Activated CD4-positive, alpha-beta memory T cell treated with anti-CD3 and anti-CD28 coated beads for 36 hours (primary cell): ENCODE data around the gene TRAPPC6A. TPM values are rescaled to one million over a fixed set of nuclear protein-coding genes. Genes with fewer than 3 reads are reported as not detected.
A peak's percentile ranks its signal among the peaks of the same experiment; 100 is the strongest.

ENCODE experiments used
- CTCF ChIA-PET: fragments of 350-600 bp; sonication (Branson Sonifier 250); formaldehyde crosslinking; loops from one replicate; lab custom pipeline; 2021; ENCODE audit warnings: antibody characterized with exemption, inconsistent platforms; lab: Charles Lee
- POLR2A ChIA-PET: fragments of 350-600 bp; sonication (Branson Sonifier 250); formaldehyde crosslinking; loops from one replicate; lab custom pipeline; 2021; ENCODE audit warnings: antibody characterized with exemption; lab: Charles Lee
- DNase-seq: peaks from one replicate; pipeline ENCODE4 v3.0.0-alpha.2; 2020
- H3K27ac Mint-ChIP-seq: one replicate; pipeline ENCODE4 v1.8.0; 2021; ENCODE audit warnings: mixed read lengths
- H3K27me3 Mint-ChIP-seq: one replicate; pipeline ENCODE4 v1.8.0; 2021; ENCODE audit warnings: mixed read lengths
- H3K36me3 Mint-ChIP-seq: one replicate; pipeline ENCODE4 v1.8.0; 2021; ENCODE audit warnings: mixed read lengths
- H3K4me1 Mint-ChIP-seq: one replicate; pipeline ENCODE4 v1.8.0; 2021; ENCODE audit warnings: low read depth, mixed read lengths
- H3K4me3 Mint-ChIP-seq: one replicate; pipeline ENCODE4 v1.8.0; 2021; ENCODE audit warnings: mild to moderate bottlenecking, mixed read lengths
- H3K9me3 Mint-ChIP-seq: one replicate; pipeline ENCODE4 v1.8.0; 2021; ENCODE audit warnings: mixed read lengths
- intact Hi-C: fragments of 100-400 bp; cut with micrococcal nuclease; formaldehyde crosslinking; loops from one replicate; pipeline ENCODE4 v1.15.1; 2023
- total RNA-seq, 2 experiments: library from RNA; stranded (reverse); gene quantifications; one replicate each; pipeline ENCODE4 v1.2.3, GENCODE V29; 2021

The TRAPPC6A gene
- total RNA-seq, 2 experiments from 2014 or later: 35.1 to 39.9 TPM

GRCh38 chr19:45130888-45131615 is 47.0 kb downstream of the TRAPPC6A start:
- peak; percentile 29 for DNase-seq
- Mint-ChIP-seq H3K27ac (no peak overlapping the region), H3K9me3 (no peaks in the 10 kb centered on the region), H3K36me3 (no peaks in the 10 kb centered on the region), H3K4me1 (peaks cover 6% of the 10 kb centered on the region), H3K27me3 (no peaks in the 10 kb centered on the region), H3K4me3 (no peak overlapping the region)
- ChIA-PET POLR2A (no interaction called here), CTCF (interaction anchor here (1.1 to 1.2 kb wide), 2 partner anchors 13 to 28 kb away, joined by 3 to 4 read pairs; no protein-coding TSS in a partner anchor)
- intact Hi-C loops: no loop called here

DNA sequence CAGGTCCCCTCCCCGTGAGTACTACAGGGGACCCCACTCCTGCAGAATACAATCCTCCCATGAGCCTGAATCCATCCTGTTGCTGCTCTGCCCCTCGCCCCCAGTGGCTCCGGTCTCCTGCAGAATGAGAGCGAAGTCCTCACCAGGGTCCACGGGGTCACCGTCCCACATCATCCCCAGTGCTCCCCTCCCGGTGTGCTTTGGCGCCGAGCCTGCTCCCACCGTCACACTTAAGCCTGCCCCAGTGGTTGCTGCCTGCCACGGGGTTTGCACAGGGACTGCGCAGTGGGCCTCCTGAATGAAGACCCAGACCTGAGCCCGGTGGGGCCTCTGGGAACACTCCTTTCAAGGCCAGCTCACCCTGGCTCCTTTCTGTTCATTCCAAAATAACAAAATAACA is 47.8 kb downstream of the TRAPPC6A start:
- intact Hi-C loops: no loop called here
- Mint-ChIP-seq H3K9me3 (no peaks in the 10 kb centered on the region), H3K27ac (no peak overlapping the region), H3K27me3 (no peaks in the 10 kb centered on the region), H3K4me3 (no peak overlapping the region), H3K4me1 (peaks cover 9% of the 10 kb centered on the region), H3K36me3 (no peaks in the 10 kb centered on the region)
- no peak for DNase-seq
- ChIA-PET POLR2A (no interaction called here), CTCF (no interaction called here)

GRCh38 chr19:45128806-45129205 is 49.2 kb downstream of the TRAPPC6A start:
- CTCF ChIA-PET: interaction anchor here (1.3 kb wide), 1 partner anchor 16 kb away, joined by 3 read pairs; no protein-coding TSS in a partner anchor

DNA sequence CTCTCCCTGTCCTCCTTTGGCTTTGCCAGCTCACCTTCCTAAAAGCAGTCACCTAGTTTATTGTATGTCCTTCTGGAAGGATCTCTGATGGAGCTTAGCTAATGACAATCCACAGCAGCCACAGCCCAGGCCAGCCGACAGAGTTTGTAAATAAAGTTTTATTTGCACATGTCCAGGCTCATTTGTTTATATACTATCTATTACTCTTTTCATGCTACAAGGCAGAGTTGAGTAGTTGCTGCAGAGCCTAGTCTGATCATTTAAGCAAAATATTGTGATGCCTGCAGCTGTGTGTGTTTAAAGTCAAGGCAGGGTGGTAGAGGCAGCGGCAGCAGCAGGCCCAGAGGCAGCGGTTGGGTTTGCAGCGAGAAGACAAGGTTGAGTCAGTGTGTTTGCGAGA is 49.9 kb downstream of the TRAPPC6A start:
- ChIA-PET POLR2A (no interaction called here), CTCF (interaction anchor here (1.3 kb wide), 1 partner anchor 15 kb away, joined by 3 read pairs; no protein-coding TSS in a partner anchor)
- DNase-seq: no peak
- Mint-ChIP-seq H3K27me3 (no peaks in the 10 kb centered on the region), H3K4me1 (peaks cover 9% of the 10 kb centered on the region), H3K4me3 (no peak overlapping the region), H3K9me3 (no peaks in the 10 kb centered on the region), H3K36me3 (no peaks in the 10 kb centered on the region), H3K27ac (no peak overlapping the region)
- intact Hi-C loops: no loop called here

More at GRCh38 chr19:45128806-45129205, 49.2 kb downstream of the TRAPPC6A start:
- Mint-ChIP-seq H3K27me3 (no peaks in the 10 kb centered on the region), H3K9me3 (no peaks in the 10 kb centered on the region), H3K27ac (no peak overlapping the region), H3K4me3 (no peak overlapping the region), H3K36me3 (no peaks in the 10 kb centered on the region), H3K4me1 (peaks cover 9% of the 10 kb centered on the region)
- DNase-seq: no peak
- intact Hi-C loops: no loop called here
- POLR2A ChIA-PET: no interaction called here

DNA sequence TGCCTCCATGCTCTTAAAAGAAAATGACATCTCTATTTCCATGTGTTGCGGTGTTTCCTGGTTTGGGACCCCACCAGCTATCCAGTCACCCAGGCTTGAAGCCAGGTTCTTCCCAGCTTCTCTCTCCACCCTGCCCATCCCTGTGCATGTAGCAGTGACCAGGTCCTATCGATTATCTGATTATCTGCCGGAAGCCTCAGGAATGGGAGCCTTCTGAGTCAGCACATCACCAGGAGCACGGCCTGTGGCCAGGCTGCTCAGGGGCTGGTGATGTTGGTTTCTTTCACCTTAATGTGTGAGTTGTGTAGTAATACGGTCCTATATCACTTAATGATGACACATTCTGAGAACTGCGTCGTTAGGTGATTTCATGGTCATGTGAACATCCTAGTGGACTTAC is 51.4 kb downstream of the TRAPPC6A start:
- Mint-ChIP-seq H3K4me3 (no peak overlapping the region), H3K9me3 (no peaks in the 10 kb centered on the region), H3K27ac (no peak overlapping the region), H3K4me1 (peaks cover 12% of the 10 kb centered on the region), H3K27me3 (no peaks in the 10 kb centered on the region), H3K36me3 (no peaks in the 10 kb centered on the region)
- ChIA-PET CTCF (interaction anchor here (0.6 to 2.9 kb wide), 12 partner anchors 9 to 236 kb away, joined by 3 to 20 read pairs (median 4); partner anchors contain the start of genes CLASRP and PPP1R37), POLR2A (interaction anchor here (1.5 kb wide), 1 partner anchor 35 kb away, joined by 6 read pairs; no protein-coding TSS in a partner anchor)
- DNase-seq: no peak
- intact Hi-C loops: loop anchor here (1.0 kb wide), 1 partner anchor 34 kb away; no protein-coding TSS in a partner anchor

DNA sequence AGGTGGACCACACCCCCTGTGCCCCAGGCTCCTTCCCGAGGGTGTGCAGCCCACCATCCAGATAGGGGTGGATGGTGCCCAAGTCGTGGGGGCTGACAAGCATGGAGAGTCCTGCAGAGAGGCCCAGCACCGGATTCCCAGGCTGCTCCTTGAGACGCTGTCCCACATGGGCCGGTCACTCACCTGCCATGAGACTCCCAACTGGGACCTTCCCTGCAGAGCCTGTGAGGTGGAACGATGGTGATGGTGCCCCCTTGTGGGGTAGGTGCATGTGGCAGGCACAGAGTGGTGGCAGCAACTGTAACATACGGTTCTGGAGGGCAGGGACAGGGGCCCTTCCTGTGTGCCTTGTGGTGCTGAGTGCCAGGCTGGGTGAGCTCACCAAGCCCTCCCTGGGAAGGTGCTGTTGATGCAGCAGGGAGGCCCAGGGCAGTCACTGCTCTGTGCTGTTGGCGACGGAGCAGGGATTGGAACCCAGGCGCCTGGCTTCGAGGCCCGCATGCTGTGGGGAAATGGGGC is 52.0 kb downstream of the TRAPPC6A start:
- peaks cover 17% of the 10 kb centered on the region for H3K4me1 Mint-ChIP-seq
- no peaks in the 10 kb centered on the region for H3K9me3 Mint-ChIP-seq
- POLR2A ChIA-PET: interaction anchor here (1.5 kb wide), 1 partner anchor 34 kb away, joined by 6 read pairs; no protein-coding TSS in a partner anchor
- intact Hi-C loops: loop anchor here (1.0 kb wide), 1 partner anchor 34 kb away; no protein-coding TSS in a partner anchor
- no peaks in the 10 kb centered on the region for H3K36me3 Mint-ChIP-seq
- peak; percentile 82 for DNase-seq
- CTCF ChIA-PET: interaction anchor here (0.6 to 2.9 kb wide), 16 partner anchors 8 to 236 kb away, joined by 3 to 20 read pairs (median 4); partner anchors contain the start of genes CLASRP and PPP1R37
- no peak overlapping the region for H3K27ac Mint-ChIP-seq
- H3K4me3 Mint-ChIP-seq: no peak overlapping the region
- H3K27me3 Mint-ChIP-seq: no peaks in the 10 kb centered on the region

- Mint-ChIP-seq H3K4me1 (peaks cover 19% of the 10 kb centered on the region), H3K9me3 (no peaks in the 10 kb centered on the region), H3K36me3 (no peaks in the 10 kb centered on the region), H3K27me3 (no peaks in the 10 kb centered on the region), H3K4me3 (no peak overlapping the region), H3K27ac (no peak overlapping the region)
- POLR2A ChIA-PET: interaction anchor here (1.5 kb wide), 1 partner anchor 33 kb away, joined by 6 read pairs; no protein-coding TSS in a partner anchor
- intact Hi-C loops: no loop called here
- CTCF ChIA-PET: interaction anchor here (0.7 to 2.9 kb wide), 10 partner anchors 11 to 86 kb away, joined by 3 to 20 read pairs (median 4); partner anchors contain the start of genes BLOC1S3, CLASRP, PPP1R37 and TRAPPC6A
- no peak for DNase-seq
Measured at GRCh38 chr19:45125360-45125759, 52.7 kb downstream of the TRAPPC6A start.

DNA sequence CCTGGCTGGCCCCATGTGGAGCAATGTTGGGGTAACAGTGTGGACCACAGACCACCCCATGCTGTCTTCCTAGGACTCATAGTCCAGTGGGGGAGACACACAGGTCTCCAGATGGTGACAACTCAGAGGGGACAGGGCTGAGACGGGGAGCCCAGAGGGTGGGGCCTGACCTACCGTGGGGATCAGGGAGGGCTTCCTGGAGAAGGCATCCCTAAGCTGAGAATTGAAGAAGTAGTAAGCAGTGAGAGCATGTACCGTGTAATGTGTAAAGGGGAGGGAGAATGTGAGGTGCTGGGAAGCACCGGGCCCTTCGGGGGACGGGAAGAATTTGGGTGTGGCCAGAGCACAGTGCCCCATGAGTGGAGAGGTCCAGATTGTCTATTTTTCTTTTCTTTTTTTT is 54.0 kb downstream of the TRAPPC6A start:
- Mint-ChIP-seq H3K4me3 (no peak overlapping the region), H3K9me3 (no peaks in the 10 kb centered on the region), H3K27ac (no peak overlapping the region), H3K4me1 (peaks cover 22% of the 10 kb centered on the region), H3K27me3 (no peaks in the 10 kb centered on the region), H3K36me3 (no peaks in the 10 kb centered on the region)
- DNase-seq: no peak
- intact Hi-C loops: no loop called here
- CTCF ChIA-PET: interaction anchor here (2.9 kb wide), 1 partner anchor 32 kb away, joined by 20 read pairs; the partner anchor contains the start of gene PPP1R37
- POLR2A ChIA-PET: no interaction called here

DNA sequence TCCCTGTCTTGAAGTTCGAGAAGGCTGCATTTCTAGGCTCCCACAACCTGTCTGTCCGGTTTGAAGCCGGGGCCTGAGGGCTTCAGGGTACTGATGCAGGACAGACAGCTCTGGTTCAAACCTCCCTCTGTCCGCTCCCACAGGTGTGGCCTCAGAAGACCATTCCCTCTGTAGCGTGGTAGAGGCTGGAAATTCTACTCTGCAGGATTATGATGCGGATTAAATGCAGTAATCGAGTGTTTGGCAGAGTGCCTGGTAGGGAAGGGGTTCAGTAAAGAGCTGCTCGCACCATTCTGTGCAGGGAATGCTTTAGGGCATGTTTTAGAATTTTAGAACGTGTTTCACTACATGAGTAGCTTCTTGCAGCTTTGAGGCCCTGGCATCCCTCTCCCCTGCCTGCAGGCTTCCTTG is 54.6 kb downstream of the TRAPPC6A start:
- Mint-ChIP-seq H3K27me3 (no peaks in the 10 kb centered on the region), H3K27ac (no peak overlapping the region), H3K9me3 (no peaks in the 10 kb centered on the region), H3K4me3 (no peak overlapping the region), H3K4me1 (peaks cover 26% of the 10 kb centered on the region), H3K36me3 (no peaks in the 10 kb centered on the region)
- ChIA-PET CTCF (no interaction called here), POLR2A (no interaction called here)
- no peak for DNase-seq
- intact Hi-C loops: no loop called here

- Mint-ChIP-seq H3K9me3 (no peaks in the 10 kb centered on the region), H3K27ac (no peak overlapping the region), H3K27me3 (no peaks in the 10 kb centered on the region), H3K4me1 (peaks cover 32% of the 10 kb centered on the region), H3K36me3 (no peaks in the 10 kb centered on the region), H3K4me3 (no peak overlapping the region)
- POLR2A ChIA-PET: no interaction called here
- no peak for DNase-seq
- CTCF ChIA-PET: no interaction called here
- intact Hi-C loops: no loop called here
Measured at GRCh38 chr19:45122832-45123231, 55.2 kb downstream of the TRAPPC6A start.

GRCh38 chr19:45121827-45122345 is 56.2 kb downstream of the TRAPPC6A start:
- DNase-seq: no peak
- Mint-ChIP-seq H3K9me3 (no peaks in the 10 kb centered on the region), H3K4me1 (peaks cover 40% of the 10 kb centered on the region), H3K36me3 (no peaks in the 10 kb centered on the region), H3K27ac (no peak overlapping the region), H3K27me3 (no peaks in the 10 kb centered on the region), H3K4me3 (no peak overlapping the region)
- ChIA-PET CTCF (no interaction called here), POLR2A (no interaction called here)
- intact Hi-C loops: no loop called here

GRCh38 chr19:45119582-45119981 is 58.5 kb downstream of the TRAPPC6A start:
- no peak overlapping the region for H3K27ac Mint-ChIP-seq
- POLR2A ChIA-PET: no interaction called here
- no peaks in the 10 kb centered on the region for H3K27me3 Mint-ChIP-seq
- intact Hi-C loops: no loop called here
- H3K4me3 Mint-ChIP-seq: no peak overlapping the region
- H3K4me1 Mint-ChIP-seq: peaks cover 54% of the 10 kb centered on the region
- H3K9me3 Mint-ChIP-seq: no peaks in the 10 kb centered on the region
- CTCF ChIA-PET: interaction anchor here (1.5 kb wide), 1 partner anchor 220 kb away, joined by 4 read pairs; no protein-coding TSS in a partner anchor
- no peaks in the 10 kb centered on the region for H3K36me3 Mint-ChIP-seq
- DNase-seq: no peak
